GM23338 (cell line): ENCODE results near the gene MYO7B. TPM values are rescaled to one million over a fixed set of nuclear protein-coding genes. Genes with fewer than 3 reads are reported as not detected.

Experiments
- ATAC-seq: fragments of 200-7000 bp; cut with Tn5 transposase; 3 replicates; pipeline ENCODE4 v1.9.1; 2020
- DNase-seq: peaks from one replicate; pipeline ENCODE4 v3.0.0-alpha.2; 2015; ENCODE audit warnings: low spot score
- H2AFZ ChIP-seq: fragments of 200-600 bp; sonication (generic); 2 replicates; pipeline ENCODE4 v1.8.0; 2016; ENCODE audit warnings: antibody characterized with exemption, mild to moderate bottlenecking, moderate library complexity
- H3F3A ChIP-seq: fragments of 200-600 bp; sonication (generic); replicated peaks from 2 replicates; pipeline ENCODE4 v1.8.0; 2017; ENCODE audit warnings: antibody characterized with exemption, mixed run types, low read depth
- H3K27ac ChIP-seq: fragments of 200-600 bp; sonication (generic); 2 replicates; pipeline ENCODE4 v1.6.1; 2016; ENCODE audit warnings: low read depth
- H3K27me3 ChIP-seq: fragments of 200-600 bp; sonication (generic); 2 replicates; pipeline ENCODE4 v1.8.0; 2016; ENCODE audit warnings: mild to moderate bottlenecking, mixed run types, moderate library complexity; ENCODE audit not compliant: insufficient read depth
- H3K36me3 ChIP-seq: fragments of 200-600 bp; sonication (generic); 2 replicates; pipeline ENCODE4 v1.8.0; 2016; ENCODE audit warnings: mild to moderate bottlenecking; ENCODE audit not compliant: insufficient read depth
- H3K4me1 ChIP-seq: fragments of 200-600 bp; sonication (generic); 2 replicates; pipeline ENCODE4 v1.8.0; 2016; ENCODE audit warnings: mild to moderate bottlenecking, moderate library complexity; ENCODE audit not compliant: insufficient read depth
- H3K4me2 ChIP-seq: fragments of 200-600 bp; sonication (generic); 2 replicates; pipeline ENCODE4 v1.7.1; 2017; ENCODE audit warnings: mixed run types
- H3K4me3 ChIP-seq: fragments of 200-600 bp; sonication (generic); 2 replicates; pipeline ENCODE4 v1.6.1; 2016; ENCODE audit warnings: mixed run types
- H3K79me2 ChIP-seq: fragments of 200-600 bp; sonication (generic); replicated peaks from 2 replicates; pipeline ENCODE4 v1.8.0; 2017; ENCODE audit warnings: mild to moderate bottlenecking; ENCODE audit not compliant: insufficient read depth
- H3K9me2 ChIP-seq: fragments of 200-600 bp; sonication (generic); 2 replicates; pipeline ENCODE4 v1.8.0; 2017; ENCODE audit not compliant: insufficient read depth
- H4K20me1 ChIP-seq: fragments of 200-600 bp; sonication (generic); replicated peaks from 2 replicates; pipeline ENCODE4 v1.8.0; 2017; ENCODE audit warnings: mild to moderate bottlenecking; ENCODE audit not compliant: insufficient read depth
- H3K27ac Mint-ChIP-seq: 2 replicates; pipeline ENCODE4 v1.8.0; 2020; ENCODE audit warnings: inconsistent platforms, mild to moderate bottlenecking, moderate library complexity, mixed read lengths
- H3K27me3 Mint-ChIP-seq: 3 replicates; pipeline ENCODE4 v1.8.0; 2022; ENCODE audit warnings: low read depth, mild to moderate bottlenecking, moderate library complexity, mixed read lengths, inconsistent platforms; ENCODE audit not compliant: insufficient read depth, poor library complexity
- H3K36me3 Mint-ChIP-seq: 3 replicates; pipeline ENCODE4 v1.8.0; 2021; ENCODE audit warnings: low read depth, mild to moderate bottlenecking, inconsistent platforms, moderate library complexity, mixed read lengths
- H3K4me1 Mint-ChIP-seq: 3 replicates; pipeline ENCODE4 v1.8.0; 2020; ENCODE audit warnings: mild to moderate bottlenecking, inconsistent platforms, mixed read lengths
- H3K4me3 Mint-ChIP-seq: 3 replicates; pipeline ENCODE4 v1.8.0; 2021; ENCODE audit warnings: moderate library complexity, mild to moderate bottlenecking, inconsistent platforms, mixed read lengths
- H3K9me3 Mint-ChIP-seq: 3 replicates; pipeline ENCODE4 v1.8.0; 2020; ENCODE audit warnings: moderate library complexity, mild to moderate bottlenecking, inconsistent platforms, mixed read lengths
- CREB1 ChIP-seq: fragments of 250-450 bp; sonication (Bioruptor Pico); IDR thresholded peaks from 2 replicates; pipeline ENCODE4 v1.5.0; 2020; ENCODE audit warnings: low read depth, mild to moderate bottlenecking, moderate library complexity
- CTCF ChIP-seq, 2 experiments: fragments of 200-600 bp in 1 of 2; sonication (generic) in 1 of 2; conservative IDR thresholded peaks; 2 replicates each; pipeline versions ENCODE4 v1.5.1 to v1.6.1; 2016 to 2017; ENCODE audit warnings: antibody characterized with exemption in 2 of 2, low read depth in 2 of 2, mild to moderate bottlenecking in 2 of 2, moderate library complexity in 1 of 2
- ETS1 ChIP-seq: IDR thresholded peaks from 2 replicates; pipeline ENCODE4 v1.6.1; 2016; ENCODE audit warnings: antibody characterized with exemption
- EZH2 ChIP-seq: fragments of 200-600 bp; sonication (generic); IDR thresholded peaks from one replicate; pipeline ENCODE4 v1.8.0; 2017; ENCODE audit warnings: antibody characterized with exemption, mild to moderate bottlenecking, low read depth; ENCODE audit not compliant: unreplicated experiment
- EZH2phosphoT487 ChIP-seq: fragments of 200-600 bp; sonication (generic); IDR thresholded peaks from one replicate; pipeline ENCODE4 v1.8.1; 2018; ENCODE audit warnings: antibody characterized with exemption; ENCODE audit not compliant: unreplicated experiment
- JUNB ChIP-seq: IDR thresholded peaks from one replicate; pipeline ENCODE4 v1.6.1; 2016; ENCODE audit warnings: antibody characterized with exemption; ENCODE audit not compliant: unreplicated experiment
- NANOG ChIP-seq: IDR thresholded peaks from 2 replicates; pipeline ENCODE4 v1.6.1; 2016; ENCODE audit warnings: antibody characterized with exemption, borderline replicate concordance
- POLR2AphosphoS5 ChIP-seq: IDR thresholded peaks from 2 replicates; pipeline ENCODE4 v1.6.1; 2016; ENCODE audit warnings: antibody characterized with exemption, low read depth
- REST ChIP-seq: IDR thresholded peaks from one replicate; pipeline ENCODE4 v1.6.1; 2018; ENCODE audit warnings: antibody characterized with exemption; ENCODE audit not compliant: unreplicated experiment
- STAT1 ChIP-seq: IDR thresholded peaks from one replicate; pipeline ENCODE4 v1.6.1; 2016; ENCODE audit warnings: antibody characterized with exemption; ENCODE audit not compliant: unreplicated experiment
- ZNF114 ChIP-seq: fragments of 250-450 bp; sonication (Bioruptor Pico); IDR thresholded peaks from 2 replicates; pipeline ENCODE4 v1.5.0; 2020; ENCODE audit warnings: mild to moderate bottlenecking, moderate library complexity
- ZNF331 ChIP-seq: fragments of 250-450 bp; sonication (Bioruptor Pico); IDR thresholded peaks from 2 replicates; pipeline ENCODE4 v1.5.0; 2020; ENCODE audit warnings: low read depth, mild to moderate bottlenecking, moderate library complexity
- ZNF462 ChIP-seq: fragments of 250-450 bp; sonication (Bioruptor Pico); IDR thresholded peaks from 2 replicates; pipeline ENCODE4 v1.5.0; 2020; ENCODE audit warnings: mild to moderate bottlenecking, moderate library complexity
- polyA plus RNA-seq: library from polyadenylated mRNA; unstranded; fragments of >200 nt; fragmentation: Nextera tagmentation; extraction: Ambion mirVana; gene quantifications from 2 replicates; pipeline ENCODE4 v1.2.1, GENCODE V29; 2016
- total RNA-seq: library from RNA; depleted of rRNA; stranded (reverse); fragments of >200 nt; shearing (Covaris generic); gene quantifications from 2 replicates; pipeline ENCODE4 v1.2.3, GENCODE V29; 2014

The MYO7B gene
- total and polyA plus RNA-seq, 2 experiments from 2014 or later, result not detected

GRCh38 chr2:127610561-127610960, 75.1 kb downstream of the MYO7B start:
- DNase-seq, result no peak
- Histone ChIP-seq H2AFZ (no peak overlapping the region), H3K27me3 (no peaks in the 10 kb centered on the region), H3K9me2 (peaks cover 3% of the 10 kb centered on the region; the same call in 1 of the 2 replicates), H3K4me3 (no peak overlapping the region), H3F3A (no peaks in the 10 kb centered on the region), H4K20me1 (no peaks in the 10 kb centered on the region), H3K4me2 (no peak overlapping the region), H3K27ac (no peak overlapping the region), H3K4me1 (no peaks in the 10 kb centered on the region), H3K36me3 (no peaks in the 10 kb centered on the region), H3K79me2 (no peaks in the 10 kb centered on the region)
- no peak for ATAC-seq
- no peaks in the 10 kb centered on the region for H3K4me1 Mint-ChIP-seq
- no peak overlapping the region for H3K27ac Mint-ChIP-seq
- peaks cover 5% of the 10 kb centered on the region; the same call in 1 of the 3 replicates for H3K9me3 Mint-ChIP-seq
- TF ChIP-seq EZH2, result no peak
- TF ChIP-seq STAT1, result no peak
- no peak for TF ChIP-seq EZH2phosphoT487
- no peak for TF ChIP-seq ZNF331 (CRISPR knock-in tag)
- TF ChIP-seq ZNF462, result no peak
- no peak for TF ChIP-seq CTCF (conservative IDR thresholded peaks at IDR 0.05; ENCODE audit: low read depth in 2 of 2)
- no peak for TF ChIP-seq CREB1 (CRISPR knock-in tag)
- no peak for TF ChIP-seq ZNF114
- no peak for TF ChIP-seq POLR2AphosphoS5
- no peak for TF ChIP-seq NANOG
- no peak for TF ChIP-seq ETS1
- TF ChIP-seq JUNB, result no peak
- no peak for TF ChIP-seq REST
- H3K4me3 Mint-ChIP-seq, result no peak overlapping the region
- H3K36me3 Mint-ChIP-seq, result no peaks in the 10 kb centered on the region; the same call in 2 of the 3 replicates
- peaks cover 15% of the 10 kb centered on the region for H3K27me3 Mint-ChIP-seq
